ENCODE data around the gene CARMIL1. TPM values are rescaled to one million over a fixed set of nuclear protein-coding genes. Genes with fewer than 3 reads are reported as not detected.
A peak's percentile ranks its signal among the peaks of the same experiment; 100 is the strongest.

Gene CARMIL1
- total RNA-seq, 2 donors from 2014 or later: 28.7 to 31.6 TPM

DNA sequence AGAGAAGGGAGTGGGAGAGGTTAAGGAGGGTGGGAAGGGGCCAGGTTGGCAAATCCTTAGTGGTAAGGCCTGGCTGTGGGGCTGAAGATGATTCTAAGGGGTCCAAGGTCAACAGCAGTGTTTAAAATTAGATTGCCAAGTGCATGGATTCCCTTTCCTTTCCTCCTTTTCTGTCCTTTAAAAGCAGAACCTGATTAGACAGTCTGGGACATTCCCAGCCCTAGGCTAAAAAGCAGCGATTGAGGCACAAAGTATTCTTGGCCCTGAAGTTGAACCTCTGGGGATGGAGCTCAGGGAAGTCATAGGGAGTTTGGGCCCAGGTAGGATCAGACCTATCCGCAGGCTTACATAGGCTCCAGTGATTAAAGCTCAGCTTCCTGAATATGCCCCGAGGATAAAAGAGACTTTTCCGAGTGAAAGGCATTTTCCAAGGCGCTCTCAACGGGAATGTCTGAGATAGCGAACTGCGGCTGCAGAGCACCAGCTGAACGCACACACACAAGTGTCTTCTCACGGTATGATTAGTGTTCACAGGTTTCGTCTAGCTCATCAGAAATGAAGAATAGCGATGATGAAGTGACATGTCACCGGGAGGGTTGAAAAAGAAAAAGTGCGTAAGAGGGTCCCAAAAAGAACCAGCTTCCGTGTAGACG, 787 bp upstream of the CARMIL1 start:
- 2 to 5% methylated on average over 15 to 16 of the region's 16 CpGs for WGBS, 2 experiments (ENCODE audit: insufficient coverage in 1 of 2, insufficient read length in 1 of 2)
- DNase-seq: no peak
- Histone ChIP-seq H3K4me3 (ENCODE audit: low read length) (peak overlapping the region; percentile 95), H3K27ac (ENCODE audit: low read depth, low read length) (no peak overlapping the region), H3K36me3 (ENCODE audit: control insufficient read depth, insufficient read depth, low read length) (no peaks in the 10 kb centered on the region), H3K9me3 (ENCODE audit: control insufficient read depth, low read length) (no peaks in the 10 kb centered on the region), H3K27me3 (ENCODE audit: control insufficient read depth, insufficient read depth, low read length, poor library complexity, severe bottlenecking) (no peaks in the 10 kb centered on the region), H3K9ac (ENCODE audit: extremely low read depth, low read length, poor library complexity, severe bottlenecking) (peak overlapping the region; percentile 49), H3K4me1 (ENCODE audit: control insufficient read depth, insufficient read depth, low read length) (peaks cover 6% of the 10 kb centered on the region)
- peak overlapping the region; percentile 73 for H3K27ac Mint-ChIP-seq
- TF ChIP-seq, protein P1, sequence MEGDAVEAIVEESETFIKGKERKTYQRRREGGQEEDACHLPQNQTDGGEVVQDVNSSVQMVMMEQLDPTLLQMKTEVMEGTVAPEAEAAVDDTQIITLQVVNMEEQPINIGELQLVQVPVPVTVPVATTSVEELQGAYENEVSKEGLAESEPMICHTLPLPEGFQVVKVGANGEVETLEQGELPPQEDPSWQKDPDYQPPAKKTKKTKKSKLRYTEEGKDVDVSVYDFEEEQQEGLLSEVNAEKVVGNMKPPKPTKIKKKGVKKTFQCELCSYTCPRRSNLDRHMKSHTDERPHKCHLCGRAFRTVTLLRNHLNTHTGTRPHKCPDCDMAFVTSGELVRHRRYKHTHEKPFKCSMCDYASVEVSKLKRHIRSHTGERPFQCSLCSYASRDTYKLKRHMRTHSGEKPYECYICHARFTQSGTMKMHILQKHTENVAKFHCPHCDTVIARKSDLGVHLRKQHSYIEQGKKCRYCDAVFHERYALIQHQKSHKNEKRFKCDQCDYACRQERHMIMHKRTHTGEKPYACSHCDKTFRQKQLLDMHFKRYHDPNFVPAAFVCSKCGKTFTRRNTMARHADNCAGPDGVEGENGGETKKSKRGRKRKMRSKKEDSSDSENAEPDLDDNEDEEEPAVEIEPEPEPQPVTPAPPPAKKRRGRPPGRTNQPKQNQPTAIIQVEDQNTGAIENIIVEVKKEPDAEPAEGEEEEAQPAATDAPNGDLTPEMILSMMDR (conservative IDR thresholded peaks at IDR 0.05): no peak
- no peaks in the 10 kb centered on the region for H3K9me3 Mint-ChIP-seq
- H3K4me1 Mint-ChIP-seq: peaks cover 45% of the 10 kb centered on the region
- peak overlapping the region; percentile 97 for H3K4me3 Mint-ChIP-seq
- H3K27me3 Mint-ChIP-seq (ENCODE audit: insufficient read depth): no peaks in the 10 kb centered on the region
- H3K36me3 Mint-ChIP-seq (ENCODE audit: low read depth): peaks cover 3% of the 10 kb centered on the region

- peak overlapping the region; percentile 95 for H3K4me3 ChIP-seq (ENCODE audit: low read length)
- Mint-ChIP-seq H3K9me3 (no peaks in the 10 kb centered on the region), H3K36me3 (ENCODE audit: low read depth) (peaks cover 6% of the 10 kb centered on the region), H3K27ac (peak overlapping the region; percentile 94), H3K4me3 (peak overlapping the region; percentile 97), H3K27me3 (ENCODE audit: insufficient read depth) (no peaks in the 10 kb centered on the region), H3K4me1 (peaks cover 47% of the 10 kb centered on the region)
- peaks cover 2% of the 10 kb centered on the region for H3K36me3 ChIP-seq (ENCODE audit: control insufficient read depth, insufficient read depth, low read length)
- TF ChIP-seq, protein P1 (conservative IDR thresholded peaks at IDR 0.05): no peak
- peaks cover 6% of the 10 kb centered on the region for H3K4me1 ChIP-seq (ENCODE audit: control insufficient read depth, insufficient read depth, low read length)
- peak overlapping the region; percentile 63 for H3K9ac ChIP-seq (ENCODE audit: extremely low read depth, low read length, poor library complexity, severe bottlenecking)
- 0 to 3% methylated on average over 5 to 31 of the region's 31 CpGs for WGBS, 2 experiments (ENCODE audit: insufficient coverage in 1 of 2, insufficient read length in 1 of 2)
- H3K27ac ChIP-seq (ENCODE audit: low read depth, low read length): no peak overlapping the region
- DNase-seq: peak; percentile 89
- no peaks in the 10 kb centered on the region for H3K9me3 ChIP-seq (ENCODE audit: control insufficient read depth, low read length)
- H3K27me3 ChIP-seq (ENCODE audit: control insufficient read depth, insufficient read depth, low read length, poor library complexity, severe bottlenecking): no peaks in the 10 kb centered on the region
Observed at GRCh38 chr6:25279748-25280343, 672 bp downstream of the CARMIL1 start.

GRCh38 chr6:25280344-25281074, 1.3 kb downstream of the CARMIL1 start:
- Mint-ChIP-seq H3K9me3 (no peaks in the 10 kb centered on the region), H3K36me3 (ENCODE audit: low read depth) (peaks cover 13% of the 10 kb centered on the region)
- 0 to 16% methylated on average over 1 to 13 of the region's 13 CpGs for WGBS, 2 experiments (ENCODE audit: insufficient coverage in 1 of 2, insufficient read length in 1 of 2)

More at GRCh38 chr6:25280344-25281074, 1.3 kb downstream of the CARMIL1 start:
- Histone ChIP-seq H3K27me3 (ENCODE audit: control insufficient read depth, insufficient read depth, low read length, poor library complexity, severe bottlenecking) (no peaks in the 10 kb centered on the region), H3K4me3 (ENCODE audit: low read length) (peak overlapping the region; percentile 95), H3K9ac (ENCODE audit: extremely low read depth, low read length, poor library complexity, severe bottlenecking) (peak overlapping the region; percentile 63), H3K27ac (ENCODE audit: low read depth, low read length) (no peak overlapping the region), H3K4me1 (ENCODE audit: control insufficient read depth, insufficient read depth, low read length) (peaks cover 6% of the 10 kb centered on the region), H3K9me3 (ENCODE audit: control insufficient read depth, low read length) (no peaks in the 10 kb centered on the region), H3K36me3 (ENCODE audit: control insufficient read depth, insufficient read depth, low read length) (peaks cover 9% of the 10 kb centered on the region)
- H3K27me3 Mint-ChIP-seq (ENCODE audit: insufficient read depth): no peaks in the 10 kb centered on the region
- peak overlapping the region; percentile 94 for H3K27ac Mint-ChIP-seq
- TF ChIP-seq, protein P1 (conservative IDR thresholded peaks at IDR 0.05): no peak
- peak overlapping the region; percentile 97 for H3K4me3 Mint-ChIP-seq
- DNase-seq: no peak
- peaks cover 47% of the 10 kb centered on the region for H3K4me1 Mint-ChIP-seq

All from endodermal cell (in vitro differentiated cells).